Liver (tissue), 3 donors: ENCODE measurements around the gene KANK2.

Experiments
- JUND ChIP-seq, 2 donors: IDR thresholded peaks; 2 replicates each; pipeline ENCODE4 v1.6.1; 2016; ENCODE audit warnings: antibody characterized with exemption in 2 of 2
- RAD21 ChIP-seq, 2 donors: IDR thresholded peaks; 2 replicates each; pipeline ENCODE4 v1.6.1; 2016; ENCODE audit warnings: antibody characterized with exemption in 2 of 2, mild to moderate bottlenecking in 2 of 2
- SP1 ChIP-seq: IDR thresholded peaks from 2 replicates; pipeline ENCODE4 v1.6.1; 2018; ENCODE audit warnings: antibody characterized with exemption, mild to moderate bottlenecking
- TAF1 ChIP-seq: conservative IDR thresholded peaks from 2 replicates; pipeline ENCODE4 v1.6.1; 2016; ENCODE audit warnings: antibody characterized with exemption, mild to moderate bottlenecking
- TF ChIP-seq, protein P1 (sequence below): fragments of 150-350 bp; IDR thresholded peaks from 2 replicates; pipeline ENCODE4 v1.5.1; 2017; ENCODE audit warnings: improper control_type of control experiment, low read depth, low read length; ENCODE audit not compliant: missing input control
- donor health status: healthy.
- donor health status: healthy.

DNA sequence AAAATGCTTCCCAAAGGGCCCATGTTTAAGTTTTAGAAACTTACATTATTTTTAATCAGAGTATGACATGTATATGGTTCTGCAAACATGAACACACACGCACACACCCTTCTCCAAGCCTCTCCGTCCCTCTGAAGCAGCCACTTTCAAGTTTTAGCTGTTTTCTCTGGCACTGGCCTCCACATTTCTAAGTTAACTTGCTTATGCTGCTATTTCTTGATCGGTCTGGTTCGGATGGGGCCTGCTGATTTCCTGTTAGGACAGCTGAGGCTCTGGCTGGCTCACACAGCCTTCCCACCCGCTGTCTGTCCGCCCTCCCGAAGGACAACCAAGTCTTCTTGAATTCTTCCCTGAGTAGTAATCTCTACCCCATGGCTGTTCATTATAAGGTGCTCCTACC, 46.2 kb downstream of the KANK2 start:
- TF ChIP-seq, protein P1, sequence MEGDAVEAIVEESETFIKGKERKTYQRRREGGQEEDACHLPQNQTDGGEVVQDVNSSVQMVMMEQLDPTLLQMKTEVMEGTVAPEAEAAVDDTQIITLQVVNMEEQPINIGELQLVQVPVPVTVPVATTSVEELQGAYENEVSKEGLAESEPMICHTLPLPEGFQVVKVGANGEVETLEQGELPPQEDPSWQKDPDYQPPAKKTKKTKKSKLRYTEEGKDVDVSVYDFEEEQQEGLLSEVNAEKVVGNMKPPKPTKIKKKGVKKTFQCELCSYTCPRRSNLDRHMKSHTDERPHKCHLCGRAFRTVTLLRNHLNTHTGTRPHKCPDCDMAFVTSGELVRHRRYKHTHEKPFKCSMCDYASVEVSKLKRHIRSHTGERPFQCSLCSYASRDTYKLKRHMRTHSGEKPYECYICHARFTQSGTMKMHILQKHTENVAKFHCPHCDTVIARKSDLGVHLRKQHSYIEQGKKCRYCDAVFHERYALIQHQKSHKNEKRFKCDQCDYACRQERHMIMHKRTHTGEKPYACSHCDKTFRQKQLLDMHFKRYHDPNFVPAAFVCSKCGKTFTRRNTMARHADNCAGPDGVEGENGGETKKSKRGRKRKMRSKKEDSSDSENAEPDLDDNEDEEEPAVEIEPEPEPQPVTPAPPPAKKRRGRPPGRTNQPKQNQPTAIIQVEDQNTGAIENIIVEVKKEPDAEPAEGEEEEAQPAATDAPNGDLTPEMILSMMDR = no peak
- TF ChIP-seq JUND (IDR thresholded peaks at IDR 0.05) (no peak), TAF1 (no peak), SP1 (no peak), RAD21 (IDR thresholded peaks at IDR 0.05) (no peak)
